Ureter (tissue), 1 donor: ENCODE data around the gene TARP. TPM values are rescaled to one million over a fixed set of nuclear protein-coding genes. Genes with fewer than 3 reads are reported as not detected.
A peak's percentile ranks its signal among the peaks of the same experiment; 100 is the strongest.

ENCODE experiments used
- DNase-seq: peaks from one replicate; pipeline ENCODE4 v3.0.0-alpha.2; 2020; ENCODE audit warnings: low spot score
- total RNA-seq: library from RNA; stranded (reverse); gene quantifications from one replicate; pipeline ENCODE4 v1.2.4, GENCODE V29; 2023
- donor health status: DM: yes; HTN: yes; CAD: no.

Gene TARP

GRCh38 chr7:38217672-38218071 is 55.8 kb downstream of the TARP start:
- no peak for DNase-seq

- peak; percentile 81 for DNase-seq
Observed at GRCh38 chr7:38215735-38216670, 57.4 kb downstream of the TARP start.

DNA sequence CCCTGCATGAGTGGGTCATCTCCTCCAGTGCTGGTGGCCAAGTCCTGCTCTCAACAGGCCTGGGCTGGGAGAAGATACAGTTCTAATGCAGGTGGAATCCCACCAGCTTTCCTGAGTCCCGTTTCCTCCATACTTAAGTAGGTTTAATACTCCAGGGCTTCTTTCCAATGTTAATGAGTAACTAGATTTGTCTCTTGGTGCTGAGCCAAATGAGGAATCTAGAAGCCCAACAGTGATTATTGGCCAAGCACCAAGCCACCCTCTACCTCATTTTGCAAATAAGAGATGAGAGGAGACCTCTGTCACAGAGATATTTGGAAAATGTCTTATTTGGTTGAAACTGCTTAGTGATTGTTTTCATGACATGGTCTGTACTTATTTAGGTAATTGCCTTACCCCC is 58.3 kb downstream of the TARP start:
- DNase-seq = no peak

DNA sequence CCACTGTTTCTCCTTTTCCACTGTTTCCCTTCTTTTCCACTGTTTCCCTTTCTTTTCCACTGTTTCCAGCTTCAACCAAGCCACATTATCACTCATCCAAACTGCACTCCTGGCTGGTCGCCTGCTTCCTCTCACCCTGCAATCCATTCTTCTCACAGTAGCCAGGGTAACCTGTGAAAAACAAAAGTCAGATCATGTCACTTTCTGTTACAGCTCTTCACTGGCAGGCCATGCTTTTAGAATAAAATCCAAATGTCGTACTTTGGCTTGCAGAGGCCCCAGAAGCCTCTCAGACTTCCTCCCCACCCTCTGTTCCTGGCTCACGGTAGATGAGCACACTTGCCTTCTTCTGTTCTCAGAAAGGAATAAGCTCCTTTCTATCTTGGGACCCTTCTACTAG is 61.5 kb downstream of the TARP start:
- DNase-seq = no peak

GRCh38 chr7:38211486-38211885 is 62.0 kb downstream of the TARP start:
- no peak for DNase-seq

Other genes starting within 250 kb of the TARP start
- gene STARD3NL, start 95.4 kb downstream of the TARP start, total RNA-seq = 31.1 TPM